Parathyroid adenoma (tissue), 2 donors: Measurements from ENCODE around the gene TWIST2.

Source experiments
- H2AFZ ChIP-seq: fragments of 300-600 bp; sonication (generic); one replicate; pipeline ENCODE4 v1.7.0; 2017; ENCODE audit warnings: antibody characterized with exemption, mild to moderate bottlenecking
- H3K27ac ChIP-seq: fragments of 300-600 bp; sonication (generic); one replicate; pipeline ENCODE4 v1.7.0; 2017
- H3K27me3 ChIP-seq: fragments of 300-600 bp; sonication (generic); one replicate; pipeline ENCODE4 v1.7.0; 2017; ENCODE audit warnings: low read length; ENCODE audit not compliant: control insufficient read depth, insufficient read depth
- H3K36me3 ChIP-seq: fragments of 300-600 bp; sonication (generic); one replicate; pipeline ENCODE4 v1.7.0; 2017; ENCODE audit warnings: low read length; ENCODE audit not compliant: control insufficient read depth, insufficient read depth
- H3K4me1 ChIP-seq: fragments of 300-600 bp; sonication (generic); one replicate; pipeline ENCODE4 v1.7.0; 2017; ENCODE audit warnings: control low read depth
- H3K4me2 ChIP-seq: fragments of 300-600 bp; sonication (generic); one replicate; pipeline ENCODE4 v1.7.0; 2017; ENCODE audit warnings: low read length
- H3K4me3 ChIP-seq: fragments of 300-600 bp; sonication (generic); one replicate; pipeline ENCODE4 v1.7.0; 2017; ENCODE audit warnings: low read depth, low read length
- H3K79me2 ChIP-seq: fragments of 300-600 bp; sonication (generic); one replicate; pipeline ENCODE4 v1.7.0; 2017; ENCODE audit warnings: control low read depth
- H3K9ac ChIP-seq: fragments of 300-600 bp; sonication (generic); one replicate; pipeline ENCODE4 v1.7.0; 2017; ENCODE audit warnings: mild to moderate bottlenecking
- H3K9me3 ChIP-seq: fragments of 300-600 bp; sonication (generic); one replicate; pipeline ENCODE4 v1.7.0; 2017; ENCODE audit warnings: low read length; ENCODE audit not compliant: control insufficient read depth
- TF ChIP-seq, protein P1 (sequence below): fragments of 300-600 bp; sonication (generic); IDR thresholded peaks from one replicate; pipeline ENCODE4 v1.7.0; 2017; ENCODE audit warnings: antibody characterized with exemption, mild to moderate bottlenecking
- donor health status: primary hyperparathyroidism.

The TWIST2 gene

DNA sequence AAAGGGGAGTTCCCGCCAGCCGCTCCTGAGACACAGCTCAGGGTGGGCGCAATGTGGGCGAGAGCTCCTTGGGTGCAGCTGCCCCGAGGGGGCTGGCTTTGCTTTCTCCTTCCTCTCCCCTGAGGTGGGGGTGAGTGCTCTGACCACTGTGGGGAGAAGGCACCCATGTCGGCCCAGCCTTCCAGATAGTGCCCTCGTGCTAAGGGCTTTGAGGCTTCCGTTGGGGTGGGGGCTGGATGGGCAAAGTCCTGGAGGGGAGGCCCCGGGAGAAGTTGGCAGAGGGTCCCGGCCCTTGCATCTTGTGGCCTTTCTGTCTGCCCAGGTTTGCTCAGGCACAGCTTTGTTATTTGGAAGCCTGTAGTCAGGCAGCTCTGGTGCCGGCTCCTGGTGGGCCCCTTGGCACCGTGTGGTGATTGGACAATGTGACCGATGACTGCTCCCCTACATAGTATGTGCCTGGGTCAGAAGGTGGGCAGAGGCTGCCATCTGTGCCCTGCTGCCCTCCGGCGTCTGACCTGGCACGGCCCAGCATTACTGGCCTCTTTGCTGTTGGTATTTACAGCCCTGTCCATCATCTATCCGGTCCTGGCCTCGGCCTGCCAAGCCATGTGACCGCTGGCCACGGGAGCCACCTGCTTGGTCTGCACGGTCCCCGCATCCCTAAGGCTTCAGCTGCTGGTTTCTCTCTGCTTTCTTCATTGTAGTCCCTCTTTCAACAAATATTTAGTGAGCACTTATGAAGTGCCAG is 50.8 kb downstream of the TWIST2 start:
- Histone ChIP-seq H3K9me3 (no peaks in the 10 kb centered on the region), H3K4me1 (peaks cover 2% of the 10 kb centered on the region), H3K4me3 (no peak overlapping the region), H3K27me3 (no peaks in the 10 kb centered on the region), H3K79me2 (no peaks in the 10 kb centered on the region), H2AFZ (no peak overlapping the region), H3K36me3 (no peaks in the 10 kb centered on the region), H3K27ac (no peak overlapping the region), H3K9ac (no peak overlapping the region), H3K4me2 (no peak overlapping the region)
- TF ChIP-seq, protein P1, sequence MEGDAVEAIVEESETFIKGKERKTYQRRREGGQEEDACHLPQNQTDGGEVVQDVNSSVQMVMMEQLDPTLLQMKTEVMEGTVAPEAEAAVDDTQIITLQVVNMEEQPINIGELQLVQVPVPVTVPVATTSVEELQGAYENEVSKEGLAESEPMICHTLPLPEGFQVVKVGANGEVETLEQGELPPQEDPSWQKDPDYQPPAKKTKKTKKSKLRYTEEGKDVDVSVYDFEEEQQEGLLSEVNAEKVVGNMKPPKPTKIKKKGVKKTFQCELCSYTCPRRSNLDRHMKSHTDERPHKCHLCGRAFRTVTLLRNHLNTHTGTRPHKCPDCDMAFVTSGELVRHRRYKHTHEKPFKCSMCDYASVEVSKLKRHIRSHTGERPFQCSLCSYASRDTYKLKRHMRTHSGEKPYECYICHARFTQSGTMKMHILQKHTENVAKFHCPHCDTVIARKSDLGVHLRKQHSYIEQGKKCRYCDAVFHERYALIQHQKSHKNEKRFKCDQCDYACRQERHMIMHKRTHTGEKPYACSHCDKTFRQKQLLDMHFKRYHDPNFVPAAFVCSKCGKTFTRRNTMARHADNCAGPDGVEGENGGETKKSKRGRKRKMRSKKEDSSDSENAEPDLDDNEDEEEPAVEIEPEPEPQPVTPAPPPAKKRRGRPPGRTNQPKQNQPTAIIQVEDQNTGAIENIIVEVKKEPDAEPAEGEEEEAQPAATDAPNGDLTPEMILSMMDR, result no peak

DNA sequence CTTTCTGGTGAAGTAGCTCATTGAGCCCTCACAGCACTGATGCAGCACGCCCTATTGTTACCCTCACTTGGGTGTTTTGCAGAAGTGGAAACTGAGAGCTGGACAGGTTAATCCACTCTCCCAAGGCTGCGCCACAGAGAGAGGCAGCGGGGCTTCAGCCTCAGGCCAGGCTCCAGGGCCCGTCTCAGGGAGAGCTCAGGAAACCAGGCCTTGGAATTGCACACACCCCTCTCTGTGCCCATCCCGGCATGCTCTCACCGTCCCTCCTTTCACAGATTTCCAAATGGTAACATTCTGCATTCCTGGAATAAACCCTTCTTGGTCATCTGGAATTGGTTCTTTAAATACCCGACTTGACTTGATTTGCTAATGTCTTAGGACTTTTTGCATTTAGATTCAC is 51.5 kb downstream of the TWIST2 start:
- no peak overlapping the region for H2AFZ ChIP-seq
- H3K4me1 ChIP-seq, result peaks cover 2% of the 10 kb centered on the region
- TF ChIP-seq, protein P1, result no peak
- no peaks in the 10 kb centered on the region for H3K27me3 ChIP-seq
- H3K79me2 ChIP-seq, result no peaks in the 10 kb centered on the region
- H3K4me2 ChIP-seq, result no peak overlapping the region
- no peak overlapping the region for H3K9ac ChIP-seq
- no peak overlapping the region for H3K27ac ChIP-seq
- no peaks in the 10 kb centered on the region for H3K36me3 ChIP-seq
- H3K4me3 ChIP-seq, result no peak overlapping the region
- no peaks in the 10 kb centered on the region for H3K9me3 ChIP-seq

DNA sequence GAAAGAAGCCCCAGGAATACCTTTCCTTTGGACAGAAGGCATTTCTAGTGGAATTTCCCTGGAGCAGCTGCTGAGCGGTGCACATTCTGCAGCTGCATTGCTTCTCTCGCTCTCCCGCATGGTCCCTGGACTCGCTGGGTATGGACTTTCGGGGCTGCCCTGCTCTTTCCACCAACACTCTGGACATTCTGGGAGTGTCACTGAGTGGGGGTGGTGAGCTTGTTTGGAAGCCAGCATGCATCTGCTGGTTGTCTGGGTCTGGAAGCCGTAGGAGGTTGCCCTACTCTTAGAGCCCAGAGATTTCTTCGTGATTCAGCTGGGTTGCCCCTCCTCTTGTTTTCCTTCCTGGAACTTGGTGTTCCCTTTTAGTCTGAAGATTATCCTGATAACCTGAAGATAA is 52.6 kb downstream of the TWIST2 start:
- Histone ChIP-seq H2AFZ (peak overlapping the region; percentile 38), H3K4me1 (peaks cover 2% of the 10 kb centered on the region), H3K27me3 (no peaks in the 10 kb centered on the region), H3K4me2 (no peak overlapping the region), H3K9ac (no peak overlapping the region), H3K79me2 (no peaks in the 10 kb centered on the region), H3K4me3 (no peak overlapping the region), H3K9me3 (no peaks in the 10 kb centered on the region), H3K36me3 (no peaks in the 10 kb centered on the region), H3K27ac (no peak overlapping the region)
- TF ChIP-seq, protein P1, result no peak

DNA sequence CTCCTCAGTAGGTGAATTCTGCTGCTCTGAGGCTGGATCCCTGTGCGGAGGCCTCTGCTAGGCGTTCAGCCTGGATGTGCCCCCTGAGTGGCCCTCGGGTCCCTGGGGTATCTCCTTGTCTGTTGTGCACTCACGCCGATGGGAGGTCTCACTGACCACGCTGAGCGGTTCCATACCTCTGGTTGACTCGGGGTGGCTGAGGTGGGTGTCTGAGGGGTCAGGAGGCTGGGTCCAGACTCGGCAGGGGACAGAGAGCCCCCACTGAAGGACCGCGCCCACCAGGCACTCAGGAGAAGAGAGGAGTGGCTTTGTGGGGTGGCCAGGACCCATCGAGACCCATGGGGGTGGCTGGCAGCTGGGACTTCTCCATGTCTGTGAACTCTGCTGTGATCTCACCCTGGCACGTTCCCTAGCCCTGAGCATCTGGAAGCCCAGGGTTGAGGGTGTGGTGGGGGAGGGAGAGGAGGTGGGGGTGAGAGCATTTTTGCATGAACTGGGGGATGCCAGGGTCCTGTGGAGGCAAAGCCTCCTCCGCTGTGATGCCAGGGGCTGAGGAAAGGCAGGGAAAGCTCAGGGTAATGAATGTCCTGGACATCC is 53.7 kb downstream of the TWIST2 start:
- Histone ChIP-seq H3K4me1 (peaks cover 2% of the 10 kb centered on the region), H3K9ac (no peak overlapping the region), H2AFZ (no peak overlapping the region), H3K79me2 (no peaks in the 10 kb centered on the region), H3K27ac (no peak overlapping the region), H3K9me3 (no peaks in the 10 kb centered on the region), H3K27me3 (no peaks in the 10 kb centered on the region), H3K36me3 (no peaks in the 10 kb centered on the region), H3K4me3 (no peak overlapping the region), H3K4me2 (no peak overlapping the region)
- TF ChIP-seq, protein P1, result no peak

DNA sequence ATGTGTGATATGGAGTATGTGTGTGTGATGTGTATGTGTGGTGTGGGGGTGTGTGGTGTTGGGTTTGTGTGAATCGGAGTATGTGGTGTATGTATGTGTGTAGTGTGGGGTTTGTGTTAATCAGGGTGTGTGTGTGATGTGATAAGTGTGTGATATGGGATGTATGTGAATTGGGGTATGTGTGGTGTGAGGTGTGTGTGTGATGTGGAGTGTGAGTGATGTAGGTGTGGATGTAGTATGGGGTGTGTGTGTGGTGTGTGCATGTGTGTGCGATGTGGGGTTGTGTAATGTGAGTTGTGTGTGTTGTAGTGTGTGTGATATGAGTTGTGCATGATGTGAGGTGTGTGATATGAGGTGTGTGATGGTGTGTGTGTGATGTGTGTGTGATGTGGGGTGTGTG is 54.4 kb downstream of the TWIST2 start:
- TF ChIP-seq, protein P1, result no peak
- Histone ChIP-seq H3K27me3 (no peaks in the 10 kb centered on the region), H3K79me2 (no peaks in the 10 kb centered on the region), H3K4me2 (no peak overlapping the region), H3K4me1 (peaks cover 2% of the 10 kb centered on the region), H3K27ac (no peak overlapping the region), H2AFZ (no peak overlapping the region), H3K9me3 (no peaks in the 10 kb centered on the region), H3K9ac (no peak overlapping the region), H3K4me3 (no peak overlapping the region), H3K36me3 (no peaks in the 10 kb centered on the region)
